ENCODE results near the gene PCA3.

The PCA3 gene

GRCh38 chr9:76798527-76798926 lies 34.3 kb downstream of the PCA3 start:
- no peak overlapping the region for H3K4me3 ChIP-seq (replicated peaks; ENCODE audit: low read depth, low read length)
- no peak for TF ChIP-seq CTCF (IDR thresholded peaks at IDR 0.05; ENCODE audit: low read length, missing control alignments)
- DNase-seq (ENCODE audit: low read depth) = no peak

- TF ChIP-seq CTCF (IDR thresholded peaks at IDR 0.05; ENCODE audit: low read length, missing control alignments) = no peak
- no peak overlapping the region for H3K4me3 ChIP-seq (replicated peaks; ENCODE audit: low read depth, low read length)
- DNase-seq (ENCODE audit: low read depth) = no peak
These were observed 35.2 kb downstream of the PCA3 start for GRCh38 chr9:76799473-76799872.

GRCh38 chr9:76800901-76801300 lies 36.7 kb downstream of the PCA3 start:
- no peak for DNase-seq (ENCODE audit: low read depth)
- TF ChIP-seq CTCF (IDR thresholded peaks at IDR 0.05; ENCODE audit: low read length, missing control alignments) = no peak
- H3K4me3 ChIP-seq (replicated peaks; ENCODE audit: low read depth, low read length) = no peak overlapping the region

- no peak for DNase-seq (ENCODE audit: low read depth)
- H3K4me3 ChIP-seq (replicated peaks; ENCODE audit: low read depth, low read length) = no peak overlapping the region
- no peak for TF ChIP-seq CTCF (IDR thresholded peaks at IDR 0.05; ENCODE audit: low read length, missing control alignments)
These were observed 38.8 kb downstream of the PCA3 start for GRCh38 chr9:76803083-76803482.

- no peak for DNase-seq (ENCODE audit: low read depth)
- no peak overlapping the region for H3K4me3 ChIP-seq (replicated peaks; ENCODE audit: low read depth, low read length)
- no peak for TF ChIP-seq CTCF (IDR thresholded peaks at IDR 0.05; ENCODE audit: low read length, missing control alignments)
These were observed 39.5 kb downstream of the PCA3 start for GRCh38 chr9:76803762-76804161.

GRCh38 chr9:76808636-76809035 lies 44.4 kb downstream of the PCA3 start:
- no peak for TF ChIP-seq CTCF (IDR thresholded peaks at IDR 0.05; ENCODE audit: low read length, missing control alignments)
- no peak for DNase-seq (ENCODE audit: low read depth)

GRCh38 chr9:76810377-76810957 lies 46.2 kb downstream of the PCA3 start:
- TF ChIP-seq CTCF (IDR thresholded peaks at IDR 0.05; ENCODE audit: low read length, missing control alignments) = peak; percentile 92
- DNase-seq (ENCODE audit: low read depth) = peak; percentile 84
- no peak overlapping the region for H3K4me3 ChIP-seq (replicated peaks; ENCODE audit: low read depth, low read length)

More at GRCh38 chr9:76808636-76809035, 44.4 kb downstream of the PCA3 start:
- no peak overlapping the region for H3K4me3 ChIP-seq (replicated peaks; ENCODE audit: low read depth, low read length)
